AG04450 (cell line): ENCODE measurements around the gene TMOD4. TPM values are rescaled to one million over a fixed set of nuclear protein-coding genes. Genes with fewer than 3 reads are reported as not detected.
A peak's percentile ranks its signal among the peaks of the same experiment; 100 is the strongest.
"Not testable (repeated sequence)": the region's sequence is repeated elsewhere in the genome, so short reads cannot be mapped to it uniquely, and the experiment has no call there.

Experiments
- CTCF ChIA-PET: fragments of 300-600, 350-600 bp; formaldehyde crosslinking; extraction: SDS; loops from one replicate; lab custom pipeline; 2022; ENCODE audit warnings: antibody characterized with exemption, inconsistent platforms; lab: Charles Lee
- POLR2A ChIA-PET: fragments of 350-600 bp; formaldehyde crosslinking; extraction: SDS; loops from one replicate; lab custom pipeline; 2021; ENCODE audit warnings: antibody characterized with exemption, inconsistent platforms; lab: Yijun Ruan, JAX
- DNase-seq: peaks from one replicate; pipeline ENCODE4 v3.0.0-alpha.2; 2011; ENCODE audit warnings: low read depth, low spot score
- H3K27ac ChIP-seq: one replicate; pipeline ENCODE4 v1.5.1; 2012; ENCODE audit warnings: low read depth, low read length, control low read depth
- H3K27me3 ChIP-seq: one replicate; pipeline ENCODE4 v1.6.0; 2012; ENCODE audit warnings: low read length; ENCODE audit not compliant: control insufficient read depth, insufficient read depth
- H3K4me3 ChIP-seq: 2 replicates; pipeline ENCODE4 v1.5.1; 2011; ENCODE audit warnings: mild to moderate bottlenecking, low read depth, low read length, control low read depth
- H3K9me3 ChIP-seq: 2 replicates; pipeline ENCODE4 v1.5.1; 2012; ENCODE audit warnings: low read length; ENCODE audit not compliant: control insufficient read depth, insufficient read depth
- CTCF ChIP-seq: IDR thresholded peaks from 2 replicates; pipeline ENCODE4 v1.5.1; 2011; ENCODE audit warnings: low read depth, low read length, control low read depth, inconsistent platforms
- polyA plus RNA-seq: library from polyadenylated mRNA; depleted of rRNA; stranded (reverse); fragments of >200 nt; gene quantifications from 2 replicates; pipeline ENCODE4 v1.2.3, GENCODE V29; 2011

TMOD4 gene
- polyA plus RNA-seq, 1 experiment, result not detected

- no peaks in the 10 kb centered on the region for H3K9me3 ChIP-seq
- peak; percentile 95 for DNase-seq
- TF ChIP-seq CTCF, result no peak
- H3K27me3 ChIP-seq, result no peaks in the 10 kb centered on the region
- H3K27ac ChIP-seq, result peak within 1 kb of the TSS; percentile 94
- POLR2A ChIA-PET, result interaction anchor here (0.6 kb wide), 2 partner anchors 21 to 797 kb away, joined by 3 to 4 read pairs; no protein-coding TSS in a partner anchor
- peak within 1 kb of the TSS; percentile 97 for H3K4me3 ChIP-seq
- CTCF ChIA-PET, result interaction anchor here (0.6 to 1.3 kb wide), 3 partner anchors 52 to 142 kb away, joined by 3 to 4 read pairs (median 4); no protein-coding TSS in a partner anchor
Measured at GRCh38 chr1:151198254-151199127, 22.7 kb upstream of the TMOD4 start, which contains the start of gene PIP5K1A. PIP5K1A (plus strand) TSS chr1:151198552; CDS start chr1:151198997, 445 bp downstream.

GRCh38 chr1:151197863-151198253 lies 22.1 kb upstream of the TMOD4 start:
- TF ChIP-seq CTCF, result no peak
- ChIA-PET CTCF (interaction anchor here (0.5 to 4.3 kb wide), 3 partner anchors 54 to 143 kb away, joined by 3 to 32 read pairs (median 3); no protein-coding TSS in a partner anchor), POLR2A (no interaction called here)
- Histone ChIP-seq H3K4me3 (peak overlapping the region; percentile 97), H3K27me3 (no peaks in the 10 kb centered on the region), H3K9me3 (no peaks in the 10 kb centered on the region), H3K27ac (no peak overlapping the region)
- no peak for DNase-seq

GRCh38 chr1:151196292-151196800 lies 20.6 kb upstream of the TMOD4 start:
- DNase-seq, result peak; percentile 63
- no peak overlapping the region for H3K4me3 ChIP-seq
- peak overlapping the region; percentile 3 for H3K27ac ChIP-seq
- CTCF ChIA-PET, result interaction anchor here (0.6 to 4.3 kb wide), 11 partner anchors 13 to 194 kb away, joined by 3 to 32 read pairs (median 4); partner anchors contain the start of gene TMOD4
- no peaks in the 10 kb centered on the region for H3K27me3 ChIP-seq
- no peaks in the 10 kb centered on the region for H3K9me3 ChIP-seq
- TF ChIP-seq CTCF, result peak; percentile 64
- POLR2A ChIA-PET, result interaction anchor here (0.7 kb wide), 1 partner anchor 341 kb away, joined by 5 read pairs; no protein-coding TSS in a partner anchor

GRCh38 chr1:151194894-151195594 lies 19.3 kb upstream of the TMOD4 start:
- CTCF ChIA-PET, result interaction anchor here (0.6 to 4.3 kb wide), 6 partner anchors 10 to 229 kb away, joined by 3 to 32 read pairs (median 6); no protein-coding TSS in a partner anchor

GRCh38 chr1:151193856-151194255 lies 18.1 kb upstream of the TMOD4 start:
- ChIA-PET POLR2A (no interaction called here), CTCF (interaction anchor here (4.3 kb wide), 1 partner anchor 58 kb away, joined by 32 read pairs; no protein-coding TSS in a partner anchor)
- DNase-seq, result no peak
- Histone ChIP-seq H3K27ac (no peak overlapping the region), H3K27me3 (no peaks in the 10 kb centered on the region), H3K9me3 (no peaks in the 10 kb centered on the region), H3K4me3 (no peak overlapping the region)
- TF ChIP-seq CTCF, result no peak

More at GRCh38 chr1:151194894-151195594, 19.3 kb upstream of the TMOD4 start:
- POLR2A ChIA-PET, result interaction anchor here (1.6 kb wide), 1 partner anchor 60 kb away, joined by 5 read pairs; the partner anchor contains the start of gene PSMD4
- not testable (repeated sequence) for H3K4me3 ChIP-seq, H3K9me3 ChIP-seq, H3K27me3 ChIP-seq, DNase-seq
- H3K27ac ChIP-seq, result peak overlapping the region; percentile 61
